Measurements from ENCODE around the gene GMEB2. TPM values are rescaled to one million over a fixed set of nuclear protein-coding genes. Genes with fewer than 3 reads are reported as not detected.
"Not testable (repeated sequence)": the region's sequence is repeated elsewhere in the genome, so short reads cannot be mapped to it uniquely, and the experiment has no call there.

The GMEB2 gene
- total RNA-seq, 1 experiment from 2014 or later, result 14.3 TPM

DNA sequence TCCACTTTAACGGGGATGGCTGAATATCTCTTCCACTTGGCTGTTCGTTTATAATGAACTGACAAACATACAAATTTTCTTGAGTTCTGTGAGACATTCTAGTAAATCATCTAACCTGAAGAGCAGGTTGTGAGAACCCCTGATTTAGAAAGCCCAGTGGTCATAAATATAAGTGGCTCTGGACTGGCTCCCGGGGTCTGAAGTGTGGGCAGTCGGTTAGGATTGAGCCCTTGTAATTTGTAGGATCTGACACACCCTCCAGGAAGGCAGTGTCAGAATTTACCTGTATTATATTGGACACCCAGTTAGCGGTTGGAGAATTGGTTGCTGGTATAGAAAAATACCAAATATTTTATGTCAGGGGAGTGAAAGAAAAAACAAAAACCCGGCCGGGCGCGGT lies 6.8 kb upstream of the GMEB2 start:
- Mint-ChIP-seq H3K9me3 (no peaks in the 10 kb centered on the region), H3K27me3 (ENCODE audit: low read depth) (peaks cover 4% of the 10 kb centered on the region), H3K4me1 (peaks cover 2 to 8% of the 10 kb centered on the region in 2 experiments), H3K36me3 (ENCODE audit: insufficient read depth in 1 of 3, low read depth in 3 of 3) (no peaks in the 10 kb centered on the region; a peak in 1 of 7 replicates), H3K4me3 (no peak overlapping the region), H3K27ac (no peak overlapping the region)
- H2BK5ac ChIP-seq (ENCODE audit: insufficient read length, low read length), result no peak overlapping the region
- no peak overlapping the region for H4K8ac ChIP-seq (replicated peaks; ENCODE audit: insufficient read length, low read depth, low read length)
- no peak overlapping the region for H2AFZ ChIP-seq (ENCODE audit: low read length)
- H3K14ac ChIP-seq (ENCODE audit: insufficient read depth, low read length), result no peak overlapping the region
- no peaks in the 10 kb centered on the region for H3K23me2 ChIP-seq (ENCODE audit: insufficient read length, low read depth, low read length, poor library complexity, severe bottlenecking)
- H3K4me2 ChIP-seq (ENCODE audit: insufficient read depth, insufficient read length, low read length), result no peak overlapping the region
- no peak overlapping the region for H2BK12ac ChIP-seq (ENCODE audit: insufficient read length, low read depth, low read length)
- H2BK120ac ChIP-seq (ENCODE audit: low read depth, low read length, poor library complexity, severe bottlenecking), result no peak overlapping the region
- no peak overlapping the region for H2AK5ac ChIP-seq (ENCODE audit: insufficient read length, low read length)
- H3K23ac ChIP-seq (ENCODE audit: insufficient read length, low read depth, low read length), result no peak overlapping the region
- H2BK15ac ChIP-seq (ENCODE audit: low read depth, low read length), result no peak overlapping the region
- no peak for TF ChIP-seq CTCF (conservative IDR thresholded peaks at IDR 0.05)
- H3K18ac ChIP-seq (ENCODE audit: insufficient read length, low read depth, low read length), result no peak overlapping the region
- H3K27me3 ChIP-seq (ENCODE audit: insufficient read depth, low read length), result no peaks in the 10 kb centered on the region
- DNase-seq, result no peak
- H4K20me1 ChIP-seq (ENCODE audit: control insufficient read depth, insufficient read depth, insufficient read length), result no peaks in the 10 kb centered on the region
- no peak overlapping the region for H4K5ac ChIP-seq (ENCODE audit: insufficient read length, low read depth, low read length)
- H3K9ac ChIP-seq (ENCODE audit: extremely low read depth, insufficient read length, low read length), result no peak overlapping the region
- no peaks in the 10 kb centered on the region for H3K79me1 ChIP-seq (ENCODE audit: insufficient read depth, low read depth, low read length, poor library complexity, severe bottlenecking)
- H3T11ph ChIP-seq (ENCODE audit: low read length), result no peak overlapping the region
- H3K27ac ChIP-seq (ENCODE audit: insufficient read length, low read depth, low read length), result no peak overlapping the region
- H3K4me1 ChIP-seq (ENCODE audit: insufficient read depth, low read length), result no peaks in the 10 kb centered on the region
- no peak overlapping the region for H3K56ac ChIP-seq (ENCODE audit: insufficient read length, low read depth, low read length)
- H2BK20ac ChIP-seq (ENCODE audit: low read depth, low read length, poor library complexity, severe bottlenecking), result no peak overlapping the region
- H3K4ac ChIP-seq (ENCODE audit: low read depth, low read length), result no peak overlapping the region
- WGBS (ENCODE audit: extremely low coverage, insufficient read length, low lambda C conversion rate), result no CpG with 5 or more reads among the region's 9 CpGs
- no peak overlapping the region for H4K91ac ChIP-seq (ENCODE audit: insufficient read length, low read depth, low read length)
- H3K9me3 ChIP-seq (ENCODE audit: control insufficient read depth, low read depth, low read length), result no peaks in the 10 kb centered on the region
- H3K79me2 ChIP-seq (ENCODE audit: insufficient read depth, low read length), result no peaks in the 10 kb centered on the region

DNA sequence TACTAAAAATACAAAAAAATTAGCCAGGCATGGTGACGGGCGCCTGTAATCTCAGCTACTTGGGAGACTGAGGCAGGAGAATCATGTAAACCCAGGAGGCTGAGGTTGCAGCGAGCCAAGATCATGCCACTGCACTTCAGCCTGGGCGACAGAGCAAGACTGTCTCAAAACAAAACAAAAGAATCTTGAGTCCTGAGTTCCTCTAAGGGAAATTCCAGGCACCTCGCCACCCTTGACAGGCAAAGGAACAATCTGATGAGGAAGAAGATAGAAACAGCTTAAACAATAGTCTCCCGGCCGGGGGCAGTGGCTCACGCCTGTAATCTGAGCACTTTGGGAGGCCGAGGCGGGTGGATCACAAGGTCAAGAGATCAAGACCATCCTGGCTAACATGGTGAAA lies 4.5 kb upstream of the GMEB2 start:
- not testable (repeated sequence) for H3K36me3 Mint-ChIP-seq (ENCODE audit: insufficient read depth in 1 of 3, low read depth in 3 of 3); H3K18ac ChIP-seq (ENCODE audit: insufficient read length, low read depth, low read length); H3K56ac ChIP-seq (ENCODE audit: insufficient read length, low read depth, low read length); H3K27me3 ChIP-seq (ENCODE audit: insufficient read depth, low read length); H4K8ac ChIP-seq (replicated peaks; ENCODE audit: insufficient read length, low read depth, low read length); H3K4me1 ChIP-seq (ENCODE audit: insufficient read depth, low read length); H3K79me1 ChIP-seq (ENCODE audit: insufficient read depth, low read depth, low read length, poor library complexity, severe bottlenecking); H4K91ac ChIP-seq (ENCODE audit: insufficient read length, low read depth, low read length); H3T11ph ChIP-seq (ENCODE audit: low read length); H2BK20ac ChIP-seq (ENCODE audit: low read depth, low read length, poor library complexity, severe bottlenecking); H4K5ac ChIP-seq (ENCODE audit: insufficient read length, low read depth, low read length); H3K9ac ChIP-seq (ENCODE audit: extremely low read depth, insufficient read length, low read length); H2BK15ac ChIP-seq (ENCODE audit: low read depth, low read length); H4K20me1 ChIP-seq (ENCODE audit: control insufficient read depth, insufficient read depth, insufficient read length); H3K4me2 ChIP-seq (ENCODE audit: insufficient read depth, insufficient read length, low read length); H2AFZ ChIP-seq (ENCODE audit: low read length); H2BK12ac ChIP-seq (ENCODE audit: insufficient read length, low read depth, low read length); H3K14ac ChIP-seq (ENCODE audit: insufficient read depth, low read length); DNase-seq; H3K27me3 Mint-ChIP-seq (ENCODE audit: low read depth); H3K27ac ChIP-seq (ENCODE audit: insufficient read length, low read depth, low read length); H2AK5ac ChIP-seq (ENCODE audit: insufficient read length, low read length); H3K9me3 ChIP-seq (ENCODE audit: control insufficient read depth, low read depth, low read length); H3K23me2 ChIP-seq (ENCODE audit: insufficient read length, low read depth, low read length, poor library complexity, severe bottlenecking); H3K27ac Mint-ChIP-seq; H3K79me2 ChIP-seq (ENCODE audit: insufficient read depth, low read length); H3K9me3 Mint-ChIP-seq; H3K4ac ChIP-seq (ENCODE audit: low read depth, low read length); H2BK5ac ChIP-seq (ENCODE audit: insufficient read length, low read length); H2BK120ac ChIP-seq (ENCODE audit: low read depth, low read length, poor library complexity, severe bottlenecking); H3K23ac ChIP-seq (ENCODE audit: insufficient read length, low read depth, low read length); H3K4me1 Mint-ChIP-seq
- WGBS (ENCODE audit: extremely low coverage, insufficient read length, low lambda C conversion rate), result no CpG with 5 or more reads among the region's 10 CpGs
- H3K4me3 Mint-ChIP-seq, result peak overlapping the region in 1 of 2 experiments; percentile 20; a peak in 1 of 5 replicates
